COLO668 (cell line): ENCODE measurements around the gene SEC62.

Experiments
- DNase-seq: peaks from one replicate; lab custom pipeline; 2025; ENCODE audit not compliant: unreplicated experiment; lab: John Stamatoyannopoulos, UW

The SEC62 gene

GRCh38 chr3:169966951-169967915 lies 626 bp downstream of the SEC62 start:
- DNase-seq, result peak; percentile 55

- DNase-seq, result no peak
Measured at GRCh38 chr3:169968224-169968885, 1.7 kb downstream of the SEC62 start.

- no peak for DNase-seq
Measured at GRCh38 chr3:169969174-169970095, 2.8 kb downstream of the SEC62 start.

- no peak for DNase-seq
Measured at GRCh38 chr3:169970847-169971246, 4.2 kb downstream of the SEC62 start.

- no peak for DNase-seq
Measured at GRCh38 chr3:169971522-169971921, 4.9 kb downstream of the SEC62 start.

GRCh38 chr3:169980055-169980454 lies 13.4 kb downstream of the SEC62 start:
- no peak for DNase-seq

- DNase-seq, result no peak
Measured at GRCh38 chr3:169984292-169984691, 17.7 kb downstream of the SEC62 start.

GRCh38 chr3:169990431-169990830 lies 23.8 kb downstream of the SEC62 start:
- DNase-seq, result no peak

- no peak for DNase-seq
Measured at GRCh38 chr3:169992156-169992555, 25.5 kb downstream of the SEC62 start.

GRCh38 chr3:169992781-169993180 lies 26.2 kb downstream of the SEC62 start:
- no peak for DNase-seq

GRCh38 chr3:169993761-169994160 lies 27.2 kb downstream of the SEC62 start:
- no peak for DNase-seq

- no peak for DNase-seq
Measured at GRCh38 chr3:169996063-169996462, 29.5 kb downstream of the SEC62 start.

GRCh38 chr3:169998668-169999131 lies 32.1 kb downstream of the SEC62 start:
- no peak for DNase-seq

- no peak for DNase-seq
Measured at GRCh38 chr3:169999433-169999832, 32.8 kb downstream of the SEC62 start.

GRCh38 chr3:170000051-170000450 lies 33.4 kb downstream of the SEC62 start:
- DNase-seq, result no peak

- no peak for DNase-seq
Measured at GRCh38 chr3:170002231-170002630, 35.6 kb downstream of the SEC62 start.

GRCh38 chr3:170002879-170003278 lies 36.3 kb downstream of the SEC62 start:
- no peak for DNase-seq

- no peak for DNase-seq
Measured at GRCh38 chr3:170003881-170004356, 37.3 kb downstream of the SEC62 start.

- no peak for DNase-seq
Measured at GRCh38 chr3:170007031-170007663, 40.5 kb downstream of the SEC62 start.

GRCh38 chr3:170010498-170010897 lies 43.9 kb downstream of the SEC62 start:
- no peak for DNase-seq
